Bronchus fibroblast of lung (primary cell): ENCODE results near the gene KRTAP10-11. TPM values are rescaled to one million over a fixed set of nuclear protein-coding genes. Genes with fewer than 3 reads are reported as not detected.

Experiments used
- total RNA-seq: library from RNA; depleted of rRNA; stranded (reverse); fragments of >200 nt; gene quantifications from 2 replicates; pipeline ENCODE4 v1.2.3, GENCODE V29; 2015

KRTAP10-11 gene, protein sequence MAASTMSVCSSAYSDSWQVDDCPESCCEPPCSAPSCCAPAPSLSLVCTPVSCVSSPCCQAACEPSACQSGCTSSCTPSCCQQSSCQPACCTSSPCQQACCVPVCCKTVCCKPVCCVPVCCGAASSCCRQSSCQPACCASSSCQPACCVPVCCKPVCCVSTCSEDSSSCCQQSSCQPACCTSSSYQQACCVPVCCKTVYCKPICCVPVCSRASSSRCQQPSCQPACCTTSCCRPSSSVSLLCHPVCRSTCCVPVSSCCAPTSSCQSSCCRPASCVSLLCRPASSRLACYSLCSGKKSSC
- total RNA-seq, result not detected in 2 replicates

DNA sequence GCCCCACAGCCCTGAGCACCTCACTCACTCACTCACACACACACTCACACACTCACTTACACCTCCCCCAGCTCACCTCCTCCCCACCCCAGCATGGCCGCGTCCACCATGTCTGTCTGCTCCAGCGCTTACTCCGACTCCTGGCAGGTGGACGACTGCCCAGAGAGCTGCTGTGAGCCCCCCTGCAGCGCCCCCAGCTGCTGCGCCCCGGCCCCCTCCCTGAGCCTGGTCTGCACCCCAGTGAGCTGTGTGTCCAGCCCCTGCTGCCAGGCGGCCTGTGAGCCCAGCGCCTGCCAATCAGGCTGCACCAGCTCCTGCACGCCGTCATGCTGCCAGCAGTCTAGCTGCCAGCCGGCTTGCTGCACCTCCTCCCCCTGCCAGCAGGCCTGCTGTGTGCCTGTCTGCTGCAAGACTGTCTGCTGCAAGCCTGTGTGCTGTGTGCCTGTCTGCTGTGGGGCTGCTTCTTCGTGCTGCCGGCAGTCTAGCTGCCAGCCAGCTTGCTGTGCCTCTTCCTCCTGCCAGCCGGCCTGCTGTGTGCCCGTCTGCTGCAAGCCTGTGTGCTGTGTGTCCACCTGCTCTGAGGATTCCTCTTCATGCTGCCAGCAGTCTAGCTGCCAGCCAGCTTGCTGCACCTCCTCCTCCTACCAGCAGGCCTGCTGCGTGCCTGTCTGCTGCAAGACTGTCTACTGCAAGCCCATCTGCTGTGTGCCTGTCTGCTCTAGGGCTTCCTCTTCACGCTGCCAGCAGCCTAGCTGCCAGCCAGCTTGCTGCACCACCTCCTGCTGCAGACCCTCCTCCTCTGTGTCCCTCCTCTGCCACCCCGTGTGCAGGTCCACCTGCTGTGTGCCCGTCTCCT is at the start of gene KRTAP10-11:
KRTAP10-11 (plus strand) TSS at position 49 of the 856 bp plus-strand sequence; CDS start at position 94, 45 bp downstream.

DNA sequence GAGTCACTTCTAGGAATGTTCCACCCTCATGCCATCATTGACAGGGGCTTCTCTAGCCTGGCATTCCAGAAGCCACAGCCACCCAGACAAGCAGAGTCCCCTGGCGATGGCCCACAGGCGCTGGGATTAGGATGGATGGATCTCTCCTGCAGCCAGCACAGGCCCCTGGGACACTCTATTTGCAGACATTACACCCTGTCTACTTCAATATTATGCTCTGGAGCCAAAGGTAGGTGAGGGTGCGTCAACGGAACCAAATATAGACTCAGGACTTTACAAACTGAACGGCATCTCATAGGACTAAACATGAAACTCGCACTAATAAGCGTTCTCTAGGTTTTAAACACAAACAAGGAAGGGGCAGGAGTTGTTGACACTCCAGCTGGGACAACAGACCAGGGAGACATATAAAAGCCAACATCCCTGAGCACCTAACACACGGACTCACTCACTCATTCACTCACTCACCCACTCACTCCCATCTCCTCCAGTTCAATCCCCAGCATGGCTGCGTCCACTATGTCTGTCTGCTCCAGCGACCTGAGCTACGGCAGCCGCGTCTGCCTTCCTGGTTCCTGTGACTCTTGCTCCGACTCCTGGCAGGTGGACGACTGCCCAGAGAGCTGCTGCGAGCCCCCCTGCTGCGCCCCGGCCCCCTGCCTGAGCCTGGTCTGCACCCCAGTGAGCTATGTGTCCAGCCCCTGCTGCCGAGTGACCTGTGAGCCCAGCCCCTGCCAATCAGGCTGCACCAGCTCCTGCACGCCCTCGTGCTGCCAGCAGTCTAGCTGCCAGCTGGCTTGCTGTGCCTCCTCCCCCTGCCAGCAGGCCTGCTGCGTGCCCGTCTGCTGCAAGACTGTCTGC is 45.9 kb upstream of the KRTAP10-11 start, which contains the start of gene KRTAP10-7:
KRTAP10-7 (plus strand) TSS at position 480 of the 861 bp plus-strand sequence; CDS start at position 505, 25 bp downstream.

DNA sequence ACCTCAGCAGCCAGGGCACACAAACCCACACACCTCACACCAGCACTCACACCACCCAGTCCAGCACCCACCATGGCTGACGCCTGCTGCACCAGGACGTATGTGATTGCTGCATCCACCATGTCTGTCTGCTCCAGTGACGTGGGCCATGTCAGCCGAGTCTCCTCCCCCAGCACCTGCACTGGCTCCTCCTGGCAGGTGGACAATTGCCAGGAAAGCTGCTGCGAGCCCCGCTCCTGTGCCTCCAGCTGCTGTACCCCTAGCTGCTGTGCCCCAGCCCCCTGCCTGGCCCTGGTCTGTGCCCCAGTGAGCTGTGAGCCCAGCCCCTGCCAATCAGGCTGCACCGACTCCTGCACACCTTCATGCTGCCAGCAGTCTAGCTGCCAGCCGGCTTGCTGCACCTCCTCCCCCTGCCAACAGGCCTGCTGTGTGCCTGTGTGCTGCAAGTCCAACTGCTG is 34.2 kb upstream of the KRTAP10-11 start, which contains the start of gene KRTAP10-8:
KRTAP10-8 (plus strand) TSS at position 51 of the 458 bp plus-strand sequence; CDS start at position 73, 22 bp downstream.

DNA sequence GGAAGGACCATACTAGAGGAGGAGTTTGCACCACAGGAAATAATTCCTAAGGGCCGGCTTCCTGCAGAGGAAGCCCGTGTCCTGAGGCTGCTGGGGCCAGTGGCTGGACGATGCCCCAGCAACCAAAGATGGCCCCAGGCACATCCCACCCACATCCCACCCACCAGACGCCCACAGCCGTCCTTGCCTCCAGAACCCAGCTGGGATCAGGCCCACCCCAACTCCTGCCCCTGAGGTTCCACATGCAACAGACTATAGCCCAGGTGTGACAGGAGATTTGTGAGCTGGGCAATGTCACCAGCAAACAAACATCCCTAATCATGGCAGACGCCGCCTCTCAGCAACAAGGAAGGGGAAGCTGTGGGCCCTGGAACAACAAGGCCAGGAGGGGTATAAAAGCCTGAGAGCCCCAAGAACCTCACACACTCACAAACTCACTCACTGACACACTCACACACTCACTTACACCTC is 19.5 kb upstream of the KRTAP10-11 start, which contains the start of gene KRTAP10-9:
KRTAP10-9 (plus strand) TSS at position 421 of the 471 bp plus-strand sequence. CDS start 79 bp downstream, outside the sequence.

DNA sequence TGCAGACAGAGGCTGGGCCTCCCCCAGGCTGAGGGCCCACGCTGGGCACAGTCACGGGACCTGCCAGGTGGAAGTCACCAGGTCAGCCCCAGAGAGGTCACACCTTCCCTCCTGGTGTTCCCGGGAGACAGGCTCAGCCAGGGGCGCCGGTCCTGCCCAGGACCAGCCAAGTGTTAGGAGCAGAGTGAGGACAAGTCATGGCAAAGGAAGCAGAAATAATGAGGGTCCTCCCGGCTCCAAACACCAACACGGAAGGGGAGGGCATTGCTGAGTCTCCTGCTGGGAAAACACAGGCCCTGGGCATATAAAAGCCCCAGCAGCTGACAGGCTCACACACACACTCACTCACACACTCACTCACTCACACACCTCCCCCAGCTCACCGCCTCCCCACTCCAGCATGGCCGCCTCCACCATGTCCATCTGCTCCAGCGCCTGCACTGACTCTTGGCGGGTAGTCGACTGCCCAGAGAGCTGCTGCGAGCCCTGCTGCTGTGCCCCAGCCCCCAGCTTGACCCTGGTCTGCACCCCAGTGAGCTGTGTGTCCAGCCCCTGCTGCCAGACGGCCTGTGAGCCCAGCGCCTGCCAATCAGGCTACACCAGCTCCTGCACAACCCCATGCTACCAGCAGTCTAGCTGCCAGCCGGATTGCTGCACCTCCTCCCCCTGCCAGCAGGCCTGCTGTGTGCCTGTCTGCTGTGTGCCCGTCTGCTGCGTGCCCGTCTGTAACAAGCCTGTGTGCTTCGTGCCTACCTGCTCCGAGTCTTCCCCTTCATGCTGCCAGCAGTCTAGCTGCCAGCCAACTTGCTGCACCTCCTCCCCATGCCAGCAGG is 9.0 kb upstream of the KRTAP10-11 start, which contains the start of gene KRTAP10-10:
KRTAP10-10 (plus strand) TSS at position 339 of the 833 bp plus-strand sequence; CDS start at position 401, 62 bp downstream.

DNA sequence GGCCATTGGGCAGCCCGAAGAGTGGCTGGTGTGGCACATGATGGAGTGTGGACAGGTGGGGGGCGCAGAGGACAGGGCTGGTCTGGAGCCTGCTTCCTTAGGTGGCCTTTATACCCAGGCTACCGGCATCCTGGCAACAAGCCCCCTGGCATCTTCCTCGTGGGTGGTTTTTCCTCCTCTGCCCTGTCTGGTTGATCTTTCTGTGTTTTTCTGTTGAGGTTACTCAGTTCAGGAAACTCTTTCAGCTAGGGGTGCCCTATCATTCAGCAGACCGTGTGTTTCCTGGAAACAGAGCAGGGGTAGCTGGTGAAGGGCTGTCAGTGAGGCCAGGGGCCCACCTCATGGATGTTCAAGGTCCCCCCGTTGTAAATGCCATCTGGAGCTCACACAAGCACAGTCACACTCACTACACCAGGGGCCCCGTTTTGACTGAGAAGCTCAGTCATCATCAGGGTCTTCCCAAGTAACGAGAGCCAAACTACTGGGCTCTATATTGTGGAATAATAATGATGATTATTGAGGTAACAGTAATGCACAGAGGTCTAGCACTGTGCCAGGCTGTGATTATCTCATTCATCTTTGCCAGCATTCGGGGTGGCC is 8.5 kb downstream of the KRTAP10-11 start, which contains the start of gene KRTAP12-4:
KRTAP12-4 (minus strand) TSS at position 84 of the 600 bp plus-strand sequence; CDS start at position 39, 45 bp downstream.

DNA sequence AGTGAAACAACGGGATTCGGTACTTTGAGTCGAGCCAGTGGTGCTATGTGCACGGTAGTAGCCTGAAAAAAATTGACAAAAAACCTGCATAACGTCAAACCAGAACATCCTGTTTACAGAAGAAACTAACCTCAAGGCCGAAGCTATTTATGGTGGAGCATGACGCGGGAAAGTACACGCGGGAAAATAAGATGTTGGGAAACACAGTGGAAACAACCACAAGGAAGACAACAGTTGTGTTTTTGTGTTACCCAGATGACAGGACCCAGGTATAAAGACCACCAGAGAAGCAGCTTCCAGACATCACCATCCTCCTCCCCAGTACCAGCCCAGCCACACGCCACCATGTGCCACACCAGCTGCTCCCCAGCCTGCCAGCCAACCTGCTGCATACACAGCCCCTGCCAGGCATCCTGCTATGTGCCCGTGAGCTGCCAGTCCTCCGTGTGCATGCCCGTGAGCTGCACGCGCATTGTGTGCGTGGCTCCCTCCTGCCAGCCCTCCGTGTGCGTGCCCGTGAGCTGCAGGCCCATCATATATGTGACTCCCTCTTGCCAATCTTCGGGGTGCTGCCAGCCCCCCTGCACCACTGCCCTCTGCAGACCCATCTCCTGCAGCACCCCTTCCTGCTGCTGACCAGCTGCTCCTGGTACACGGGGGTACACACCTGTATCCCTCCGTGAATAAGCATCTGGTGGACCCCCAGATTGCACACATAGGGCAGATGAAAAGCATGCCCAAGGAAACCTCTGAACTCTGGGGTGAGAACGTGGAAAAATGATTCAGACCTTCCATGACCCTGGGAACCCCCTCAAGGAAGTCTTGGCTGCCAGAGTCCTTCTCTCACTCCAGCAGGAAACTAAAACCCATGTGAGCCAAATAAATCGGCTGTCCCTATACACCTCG is 11.7 kb downstream of the KRTAP10-11 start, which contains the start of gene KRTAP12-3:
KRTAP12-3 (plus strand) TSS at position 298 of the 906 bp plus-strand sequence; CDS start at position 346, 48 bp downstream.

DNA sequence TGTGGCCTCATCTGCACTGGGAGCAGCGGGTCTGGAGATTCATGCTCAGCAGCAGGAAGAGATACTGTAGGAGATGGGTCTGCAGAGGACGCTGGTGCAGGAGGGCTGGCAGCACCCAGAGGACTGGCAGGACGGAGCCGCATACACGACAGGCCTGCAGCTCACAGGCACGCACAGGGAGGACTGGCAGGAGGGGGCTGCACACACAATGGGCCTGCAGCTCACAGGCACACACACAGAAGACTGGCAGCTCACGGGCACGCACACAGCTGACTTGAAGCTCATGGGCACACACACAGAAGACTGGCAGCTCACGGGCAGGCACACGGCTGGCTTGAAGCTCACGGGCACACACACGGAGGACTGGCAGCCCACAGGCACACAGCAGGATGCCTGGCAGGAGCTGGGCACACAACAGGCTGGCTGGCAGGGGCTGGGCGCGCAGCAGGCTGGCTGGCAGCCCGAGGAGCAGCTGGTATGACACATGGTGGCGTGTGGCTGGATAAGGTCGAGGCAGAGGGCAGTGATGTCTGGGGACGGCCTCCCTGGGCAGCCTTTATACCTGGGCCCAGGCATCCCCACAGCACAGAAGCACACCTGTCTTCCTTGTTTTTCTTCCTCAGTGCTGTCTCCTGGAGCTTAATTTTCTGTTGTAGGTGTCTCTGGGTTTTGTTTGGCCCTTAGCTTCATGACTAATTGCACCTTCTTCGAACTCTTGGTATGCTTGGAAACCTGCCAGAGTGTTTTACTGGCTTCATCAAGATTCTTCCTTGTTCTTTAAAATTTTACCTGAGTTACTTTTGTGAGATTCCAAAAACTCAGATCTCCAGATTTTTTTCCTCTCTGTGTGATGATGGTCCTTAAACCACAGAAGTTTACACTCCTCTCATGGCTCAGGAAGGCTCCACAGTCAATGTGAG is 20.4 kb downstream of the KRTAP10-11 start, which contains the start of gene KRTAP12-2:
KRTAP12-2 (minus strand) TSS at position 527 of the 920 bp plus-strand sequence; CDS start at position 486, 41 bp downstream.

DNA sequence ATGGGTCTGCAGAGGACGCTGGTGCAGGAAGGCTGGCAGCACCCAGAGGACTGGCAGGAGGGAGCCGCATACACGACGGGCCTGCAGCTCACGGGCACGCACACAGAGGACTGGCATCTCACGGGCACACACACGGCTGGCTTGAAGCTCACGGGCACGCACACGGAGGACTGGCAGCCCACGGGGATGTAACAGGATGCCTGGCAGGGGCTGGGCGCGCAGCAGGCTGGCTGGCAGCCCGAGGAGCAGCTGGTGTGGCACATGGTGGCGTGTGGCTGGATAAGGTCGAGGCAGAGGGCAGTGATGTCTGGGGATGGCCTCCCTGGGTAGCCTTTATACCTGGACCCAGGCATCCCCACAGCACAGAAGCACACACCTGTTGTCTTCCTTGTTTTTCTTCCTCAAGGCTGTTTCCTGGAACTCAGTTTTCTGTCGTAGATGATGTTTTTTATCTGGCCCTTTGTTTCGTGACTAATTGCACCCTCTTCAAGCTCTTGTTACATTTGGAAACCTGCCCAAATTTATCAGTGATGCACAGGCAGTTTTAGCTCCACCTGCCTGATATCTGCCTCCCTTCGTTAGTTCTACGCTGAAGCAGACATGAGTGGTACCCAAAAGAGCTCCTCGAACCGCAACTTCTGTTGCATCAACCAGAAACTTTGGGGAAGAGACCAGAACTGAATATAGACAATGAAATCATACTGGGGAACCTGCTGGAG is 35.8 kb downstream of the KRTAP10-11 start, which contains the start of gene KRTAP12-1:
KRTAP12-1 (minus strand) TSS at position 303 of the 719 bp plus-strand sequence; CDS start at position 263, 40 bp downstream.

Other genes with a start within 250 kb of the KRTAP10-11 start
- gene LRRC3, start 190.9 kb upstream of the KRTAP10-11 start, total RNA-seq, result 1.3 and 1.5 TPM in 2 replicates
- gene KRTAP10-1, start 106.2 kb upstream of the KRTAP10-11 start, total RNA-seq, result not detected in 2 replicates
- gene KRTAP10-2, start 94.9 kb upstream of the KRTAP10-11 start, total RNA-seq, result not detected in 2 replicates
- gene KRTAP10-3, start 87.6 kb upstream of the KRTAP10-11 start, total RNA-seq, result not detected in 2 replicates
- not detected in 2 replicates for gene KRTAP10-4, start 72.7 kb upstream of the KRTAP10-11 start, total RNA-seq
- gene KRTAP10-5, start 65.8 kb upstream of the KRTAP10-11 start, total RNA-seq, result not detected in 2 replicates
- not detected in 2 replicates for gene KRTAP10-6, start 53.9 kb upstream of the KRTAP10-11 start, total RNA-seq
- gene KRTAP10-7, start 45.8 kb upstream of the KRTAP10-11 start, total RNA-seq, result not detected in 2 replicates
- gene KRTAP10-8, start 34.3 kb upstream of the KRTAP10-11 start, total RNA-seq, result not detected in 2 replicates
- not detected in 2 replicates for gene KRTAP10-9, start 19.3 kb upstream of the KRTAP10-11 start, total RNA-seq
- not detected in 2 replicates for gene KRTAP10-10, start 9.1 kb upstream of the KRTAP10-11 start, total RNA-seq
- not detected in 2 replicates for gene KRTAP12-4, start 8.2 kb downstream of the KRTAP10-11 start, total RNA-seq
- not detected in 2 replicates for gene KRTAP12-3, start 11.5 kb downstream of the KRTAP10-11 start, total RNA-seq
- not detected in 2 replicates for gene KRTAP12-2, start 20.5 kb downstream of the KRTAP10-11 start, total RNA-seq
- gene KRTAP12-1, start 35.7 kb downstream of the KRTAP10-11 start, total RNA-seq, result not detected in 2 replicates
- not detected in 2 replicates for gene KRTAP10-12, start 50.8 kb downstream of the KRTAP10-11 start, total RNA-seq
- gene TSPEAR, start 65.2 kb downstream of the KRTAP10-11 start, total RNA-seq, result not detected in 2 replicates
- 32.4 and 34.8 TPM in 2 replicates for gene UBE2G2, start 155.4 kb downstream of the KRTAP10-11 start, total RNA-seq
- gene SUMO3, start 171.6 kb downstream of the KRTAP10-11 start, total RNA-seq, result 84.1 and 90.5 TPM in 2 replicates
- 164 and 191 TPM in 2 replicates for gene PTTG1IP, start 227.3 kb downstream of the KRTAP10-11 start, total RNA-seq